NCI-H1694 treated with DMSO at 0.1 percent for 48 hours (cell line): Measurements from ENCODE around the gene PCTP.
A peak's percentile ranks its signal among the peaks of the same experiment; 100 is the strongest.

Source experiments
- DNase-seq: peaks from one replicate; lab custom pipeline; 2025; lab: John Stamatoyannopoulos, UW

The PCTP gene

DNA sequence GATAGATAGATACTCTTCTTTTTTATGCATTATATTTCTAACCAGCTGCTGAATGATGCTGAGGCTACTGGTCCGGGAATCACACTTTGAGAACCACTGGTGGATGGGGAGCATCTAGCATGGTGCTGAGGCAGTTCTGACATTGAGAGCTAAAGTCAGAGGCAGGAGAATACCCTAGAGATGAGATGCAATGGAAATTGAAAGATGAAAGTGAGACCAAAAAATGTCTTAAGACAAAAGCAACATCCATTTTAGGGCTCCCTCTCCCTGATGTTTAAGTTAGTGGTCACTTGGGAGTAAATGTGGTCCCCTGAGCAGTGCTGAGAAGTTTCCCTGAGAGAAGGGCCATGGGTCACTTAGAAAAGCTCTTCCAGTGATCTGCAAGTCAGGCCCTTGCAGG, 6.8 kb downstream of the PCTP start:
- DNase-seq, result no peak

DNA sequence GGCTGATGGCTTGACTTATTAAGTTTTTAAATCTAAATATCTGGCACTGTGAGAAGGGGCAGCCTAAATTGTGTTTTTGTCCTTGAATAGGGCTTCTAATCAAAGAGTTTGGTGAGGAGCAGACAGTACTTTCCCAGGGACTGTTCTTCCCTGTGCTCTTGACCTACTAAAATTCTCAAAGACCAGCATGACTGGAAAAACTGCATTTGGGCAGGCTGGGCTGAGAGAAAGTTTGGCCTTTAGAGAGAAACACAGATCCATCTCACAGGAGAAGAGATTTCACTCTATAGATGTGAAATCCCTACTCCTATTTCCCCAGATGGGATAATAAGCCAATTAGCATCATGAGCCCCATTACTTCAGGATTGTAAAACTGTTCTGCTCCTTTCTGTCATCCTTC, 7.3 kb downstream of the PCTP start:
- DNase-seq, result no peak

DNA sequence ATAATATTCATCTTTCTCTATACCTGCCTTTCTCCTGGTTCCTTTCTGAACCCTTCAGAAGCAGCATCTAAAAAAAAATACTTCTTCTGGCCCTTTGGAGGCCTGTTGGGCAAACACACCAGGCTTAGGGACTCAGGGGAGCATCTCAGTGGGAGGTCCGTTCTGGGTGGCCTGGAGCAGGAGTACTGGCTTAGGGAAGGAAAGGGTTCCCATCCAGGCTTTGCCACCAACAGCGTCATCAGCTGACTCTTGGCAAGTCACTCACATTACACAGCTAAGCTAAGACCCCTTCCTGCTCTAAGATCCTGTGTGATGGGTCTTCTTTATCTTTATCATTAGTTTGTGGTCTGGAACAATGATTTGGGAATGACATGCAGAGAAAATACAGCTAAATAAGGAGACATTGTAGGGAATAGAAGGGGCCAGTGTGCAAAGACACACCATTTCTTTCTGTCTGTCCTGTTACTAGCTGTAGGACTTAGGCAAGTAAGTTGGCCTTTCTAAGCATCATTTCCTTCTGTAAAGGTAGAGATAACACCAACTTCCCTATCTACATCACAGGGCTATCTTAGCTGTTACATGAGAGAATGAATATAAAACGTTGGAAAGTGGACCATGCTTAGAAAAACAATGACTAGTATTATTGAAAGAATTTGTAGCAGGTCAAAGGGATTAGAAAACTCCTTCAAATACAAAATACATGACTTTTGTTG, 9.9 kb downstream of the PCTP start:
- DNase-seq, result no peak

DNA sequence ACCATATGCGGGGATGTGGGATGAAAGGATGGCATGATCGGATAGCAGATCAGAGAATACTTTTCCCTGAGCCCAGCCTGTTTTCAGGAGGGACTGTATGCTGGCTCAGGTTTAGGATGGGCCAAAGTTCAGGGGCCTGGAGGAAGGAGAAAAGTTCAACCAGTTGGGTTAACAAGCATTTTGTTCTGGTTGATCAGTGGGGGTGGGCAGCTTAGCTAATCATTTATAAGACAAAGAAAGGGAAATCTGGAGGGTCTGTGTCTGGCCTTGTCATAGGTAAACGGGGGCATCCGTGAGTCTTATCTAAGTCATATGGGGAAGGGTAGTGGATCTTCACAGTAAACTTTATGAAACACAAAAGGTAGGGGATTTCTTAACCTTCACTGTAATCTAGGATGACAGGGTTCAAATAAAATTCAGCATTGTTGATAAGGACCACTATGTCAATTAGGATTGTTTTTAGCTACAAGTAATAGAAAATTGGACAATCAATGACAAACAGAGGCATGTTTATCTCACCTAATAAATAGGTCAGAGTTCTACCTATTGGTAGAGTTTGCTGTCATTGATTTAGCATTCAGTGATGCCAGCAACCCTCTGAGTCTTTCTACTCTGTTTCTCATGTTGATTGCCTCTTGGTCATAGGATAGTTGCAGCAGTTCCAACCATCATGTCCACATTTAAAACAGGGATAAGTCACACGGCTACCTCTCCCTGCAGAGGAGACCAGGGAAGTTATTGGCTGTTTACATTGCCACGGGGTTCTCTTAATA, 11.4 kb downstream of the PCTP start:
- no peak for DNase-seq

DNA sequence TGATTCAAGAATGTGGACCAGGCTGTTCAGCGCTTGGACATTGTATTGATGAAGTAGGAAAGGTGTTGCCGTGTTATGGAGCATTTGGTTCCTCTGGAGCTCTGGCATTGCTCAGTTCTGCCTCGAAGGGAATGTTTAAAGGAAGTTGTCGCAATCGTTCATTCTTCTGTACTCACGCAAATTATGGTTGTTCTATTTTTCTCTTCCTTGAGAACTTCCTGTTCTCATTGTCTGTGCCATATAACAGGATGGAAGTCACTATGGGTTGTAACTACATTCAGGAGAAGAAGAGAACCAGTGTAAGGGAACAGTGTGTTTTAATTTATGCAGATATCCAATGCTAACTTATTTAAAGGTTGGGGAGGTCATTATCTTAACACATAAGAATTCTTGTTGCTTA, 13.0 kb downstream of the PCTP start:
- DNase-seq, result no peak

DNA sequence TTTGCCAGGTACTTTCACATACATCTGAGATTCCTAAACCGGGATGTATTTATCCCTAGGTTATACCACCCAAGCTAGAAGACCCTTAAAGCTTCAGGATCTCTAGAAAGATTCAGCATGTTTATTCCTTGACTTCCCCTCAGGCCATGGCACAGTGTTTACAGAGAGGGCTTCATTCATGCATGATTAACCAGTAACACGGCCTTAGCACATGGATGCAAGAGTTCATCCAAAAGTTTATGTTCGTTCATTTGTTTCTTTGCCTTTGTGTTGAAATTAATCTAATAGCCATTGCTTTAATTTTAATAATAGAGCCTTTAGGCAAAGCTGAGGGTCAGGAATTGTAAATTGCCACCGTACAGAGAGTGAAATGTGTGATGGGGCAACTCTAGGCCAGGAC, 13.8 kb downstream of the PCTP start:
- DNase-seq, result no peak

DNA sequence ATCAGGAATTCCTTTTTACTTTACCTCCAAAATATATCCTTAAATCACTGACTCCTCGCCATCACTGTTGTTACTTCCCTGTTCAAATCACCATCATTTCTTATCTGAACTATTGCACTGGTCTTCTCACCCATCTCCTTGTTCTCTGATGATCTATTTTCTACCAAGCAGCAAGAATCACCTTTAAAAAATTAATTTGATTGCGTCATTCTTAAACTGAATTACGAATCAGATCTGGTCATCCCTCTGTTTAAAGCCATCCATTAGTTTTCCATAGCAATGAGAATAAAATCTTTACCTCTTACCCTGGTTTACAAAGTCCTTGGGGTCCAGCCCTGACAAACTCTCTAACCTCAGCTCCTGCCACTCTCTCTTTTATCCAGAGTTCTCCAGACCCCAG, 14.6 kb downstream of the PCTP start:
- no peak for DNase-seq

GRCh38 chr17:55768936-55769624, 18.2 kb downstream of the PCTP start:
- DNase-seq, result no peak

DNA sequence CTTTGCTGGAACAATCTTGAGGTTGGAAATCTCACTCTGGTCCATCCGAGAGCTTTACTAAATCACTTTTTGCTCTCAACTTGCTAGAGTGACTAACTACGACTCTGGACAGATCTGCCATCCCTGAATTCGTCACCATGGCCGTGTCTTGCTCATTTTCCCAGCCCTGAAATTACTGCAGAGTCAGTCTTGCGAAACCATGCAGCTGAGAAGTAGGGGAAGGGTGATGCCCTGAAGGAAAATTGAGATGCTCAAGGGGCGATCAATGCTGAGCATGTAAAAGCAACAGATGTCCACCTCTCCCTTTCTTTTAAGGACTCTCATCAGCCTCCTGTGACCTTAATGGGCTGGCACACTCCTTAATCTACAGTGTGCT, 18.8 kb downstream of the PCTP start:
- no peak for DNase-seq

DNA sequence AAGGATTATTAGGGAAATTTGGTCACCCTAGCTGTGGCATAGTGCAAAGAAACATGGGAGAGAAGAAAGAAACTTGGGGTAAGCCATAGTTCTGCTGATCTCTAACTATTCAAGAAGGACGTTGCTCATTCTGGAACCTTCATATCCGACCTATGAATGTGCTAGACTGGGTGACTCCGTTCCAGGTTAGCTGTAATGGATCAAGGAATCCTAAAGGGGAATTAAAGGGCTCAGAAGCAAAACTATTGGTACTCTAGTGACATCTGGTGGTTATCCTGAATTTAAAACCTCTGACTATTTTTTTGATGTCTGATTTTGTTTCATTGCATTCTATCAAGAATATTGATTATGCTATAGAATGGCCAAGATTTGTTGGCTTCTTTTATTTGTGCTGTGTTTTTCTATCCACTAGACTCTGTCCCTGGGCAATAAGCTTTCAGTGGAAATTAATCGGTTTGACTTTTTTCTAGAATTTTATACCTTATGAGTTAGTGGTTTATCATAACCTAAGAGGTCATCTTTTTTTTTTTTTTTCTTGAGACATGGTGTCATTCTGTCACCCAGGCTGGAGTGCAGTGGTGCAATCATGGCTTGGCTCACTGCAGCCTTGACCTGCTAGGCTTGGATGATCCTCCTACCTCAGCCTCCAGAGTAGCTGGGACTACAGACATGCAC, 19.5 kb downstream of the PCTP start:
- DNase-seq, result peak; percentile 71

DNA sequence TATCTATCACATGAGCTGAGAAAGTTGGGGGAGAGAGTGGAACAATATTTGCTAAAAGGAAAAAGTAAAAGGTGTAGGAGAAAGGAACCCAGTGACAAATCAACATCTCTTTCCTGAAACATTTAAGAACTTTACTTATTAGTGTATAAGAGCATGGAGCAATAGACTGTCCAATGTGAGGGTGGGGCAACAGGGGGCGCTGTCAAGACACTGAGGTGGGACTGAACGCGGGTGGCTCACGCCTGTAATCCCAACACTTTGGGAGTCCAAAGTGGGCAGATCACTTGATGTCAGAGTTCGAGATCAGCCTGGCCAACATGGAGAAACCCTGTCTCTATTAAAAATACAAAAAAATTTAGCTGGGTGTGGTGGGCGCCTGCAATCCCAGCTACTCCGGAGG, 21.2 kb downstream of the PCTP start:
- DNase-seq, result no peak

DNA sequence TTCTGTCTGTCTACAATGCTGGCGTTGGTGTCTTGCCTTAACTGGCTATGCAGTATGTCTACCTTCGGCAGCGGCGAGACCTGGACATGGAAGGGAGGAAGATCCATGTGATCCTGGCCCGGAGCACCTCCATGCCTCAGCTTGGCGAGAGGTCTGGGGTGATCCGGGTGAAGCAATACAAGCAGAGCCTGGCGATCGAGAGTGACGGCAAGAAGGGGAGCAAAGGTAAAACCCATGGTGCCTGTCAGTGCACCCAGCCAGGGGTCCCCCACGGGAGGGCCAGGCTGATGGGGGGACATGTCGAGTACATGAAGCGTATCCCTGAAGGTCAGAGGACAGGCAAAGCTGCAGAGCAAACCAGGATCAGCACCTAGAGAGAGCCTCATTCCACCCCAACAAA, 22.8 kb downstream of the PCTP start:
- no peak for DNase-seq

- no peak for DNase-seq
Measured at GRCh38 chr17:55774846-55775271, 24.0 kb downstream of the PCTP start.

GRCh38 chr17:55776271-55776670, 25.4 kb downstream of the PCTP start:
- no peak for DNase-seq

- no peak for DNase-seq
Measured at GRCh38 chr17:55777471-55777971, 26.7 kb downstream of the PCTP start.

DNA sequence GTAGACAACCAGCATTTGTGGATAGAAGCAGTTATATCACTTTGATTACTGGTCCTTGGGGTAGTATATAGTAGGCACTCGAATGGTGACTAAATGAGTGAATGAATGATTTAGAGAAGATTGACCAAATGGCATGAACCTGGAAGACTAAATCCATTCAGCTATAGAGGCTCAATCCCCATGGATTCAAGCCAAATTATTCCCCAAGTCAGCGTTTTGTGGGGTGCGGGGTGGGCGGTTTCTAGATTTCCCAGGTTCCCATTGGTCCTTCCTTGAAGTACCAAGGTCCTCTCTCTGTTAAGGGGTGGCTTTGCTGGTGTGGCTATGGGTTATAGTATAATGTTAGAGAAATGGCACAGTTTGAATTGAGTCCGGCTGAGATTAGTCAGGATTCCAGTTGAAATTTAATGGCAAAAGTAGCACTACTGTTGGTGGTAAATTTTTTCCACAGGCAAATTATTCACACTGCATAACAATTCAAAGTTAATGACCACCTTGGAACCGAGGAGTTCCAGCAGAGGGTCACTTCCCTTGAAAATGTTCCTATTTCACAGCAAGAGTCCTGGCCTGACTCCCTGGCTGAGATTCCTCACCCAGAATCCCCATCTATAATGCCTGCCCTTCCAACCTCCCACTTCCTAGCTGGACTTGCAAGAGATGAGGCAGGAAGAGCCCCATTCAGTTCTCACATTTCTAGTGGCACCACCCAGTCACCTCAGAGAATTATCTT, 27.7 kb downstream of the PCTP start:
- no peak for DNase-seq

GRCh38 chr17:55783684-55784245, 32.9 kb downstream of the PCTP start:
- no peak for DNase-seq

- DNase-seq, result no peak
Measured at GRCh38 chr17:55784666-55785065, 33.8 kb downstream of the PCTP start.

GRCh38 chr17:55785181-55785580, 34.3 kb downstream of the PCTP start:
- DNase-seq, result no peak

- no peak for DNase-seq
Measured at GRCh38 chr17:55793272-55793671, 42.4 kb downstream of the PCTP start.

DNA sequence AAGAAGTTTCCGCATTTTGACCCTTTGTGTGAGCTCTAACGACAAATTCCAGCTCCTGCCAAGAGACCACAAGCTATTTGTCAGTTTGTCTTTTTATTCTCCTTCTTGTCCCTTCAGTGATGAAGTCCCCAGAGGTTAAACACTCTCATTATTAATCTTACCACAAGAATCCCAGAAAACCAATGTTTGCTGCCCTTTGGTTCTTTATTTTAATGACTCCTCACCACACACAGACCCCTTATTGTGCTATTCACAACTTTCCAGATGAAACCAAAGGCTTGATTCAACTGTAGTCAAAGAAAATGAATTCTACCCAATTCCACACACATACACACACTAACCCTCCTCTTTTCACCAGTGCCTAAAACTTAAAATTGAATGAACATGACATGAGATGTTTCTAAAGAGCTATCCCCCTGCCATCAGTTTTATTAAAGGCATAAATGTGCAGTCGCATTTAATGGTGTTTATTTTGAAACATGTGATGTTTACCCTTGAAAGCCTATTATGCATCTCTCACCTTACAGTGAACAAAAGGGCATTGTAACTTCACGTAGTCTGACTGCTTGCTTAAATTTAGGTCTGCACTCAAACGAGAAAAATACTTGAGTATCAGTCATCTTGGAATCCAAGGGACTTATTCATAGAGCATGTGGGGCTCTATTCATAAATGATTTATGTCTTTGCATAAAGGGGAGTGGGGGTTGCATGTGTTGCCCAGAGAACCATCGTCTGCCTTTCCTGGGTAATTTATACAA, 44.1 kb downstream of the PCTP start:
- DNase-seq, result no peak
